Neural cell (in vitro differentiated cells): ENCODE results near the gene UBE3B.

Source experiments
- CTCF ChIP-seq: fragments of 450-650 bp; IDR thresholded peaks from 2 replicates; pipeline ENCODE4 v1.5.1; 2014; ENCODE audit warnings: antibody characterized with exemption, mild to moderate bottlenecking, moderate library complexity; ENCODE audit not compliant: poor library complexity, severe bottlenecking
- EP300 ChIP-seq: fragments of 450-650 bp; conservative IDR thresholded peaks from 2 replicates; pipeline ENCODE4 v1.6.1; 2014; ENCODE audit warnings: antibody characterized with exemption, mild to moderate bottlenecking, moderate library complexity; ENCODE audit not compliant: poor library complexity, severe bottlenecking
- MXI1 ChIP-seq: fragments of 450-650 bp; conservative IDR thresholded peaks from 2 replicates; pipeline ENCODE4 v1.6.1; 2014; ENCODE audit warnings: antibody characterized with exemption, mild to moderate bottlenecking; ENCODE audit not compliant: poor library complexity, severe bottlenecking
- POLR2AphosphoS5 ChIP-seq: IDR thresholded peaks from 2 replicates; pipeline ENCODE4 v1.6.1; 2012
- RAD21 ChIP-seq: fragments of 450-650 bp; conservative IDR thresholded peaks from 2 replicates; pipeline ENCODE4 v1.6.1; 2014; ENCODE audit warnings: antibody characterized with exemption, mild to moderate bottlenecking, moderate library complexity
- REST ChIP-seq: IDR thresholded peaks from 2 replicates; pipeline ENCODE4 v1.6.1; 2012; ENCODE audit warnings: borderline replicate concordance
- SMC3 ChIP-seq: fragments of 450-650 bp; conservative IDR thresholded peaks from 2 replicates; pipeline ENCODE4 v1.6.1; 2014; ENCODE audit warnings: antibody characterized with exemption, mild to moderate bottlenecking, moderate library complexity; ENCODE audit not compliant: poor library complexity

- no peak for TF ChIP-seq CTCF
- TF ChIP-seq RAD21, result no peak
- TF ChIP-seq EP300, result no peak
- TF ChIP-seq POLR2AphosphoS5, result no peak
- TF ChIP-seq SMC3, result no peak
- no peak for TF ChIP-seq MXI1
- no peak for TF ChIP-seq REST
These were observed 10.0 kb downstream of the UBE3B start for GRCh38 chr12:109487181-109488050.
